ENCODE data around the gene SORL1.
A peak's percentile ranks its signal among the peaks of the same experiment; 100 is the strongest.

DNA sequence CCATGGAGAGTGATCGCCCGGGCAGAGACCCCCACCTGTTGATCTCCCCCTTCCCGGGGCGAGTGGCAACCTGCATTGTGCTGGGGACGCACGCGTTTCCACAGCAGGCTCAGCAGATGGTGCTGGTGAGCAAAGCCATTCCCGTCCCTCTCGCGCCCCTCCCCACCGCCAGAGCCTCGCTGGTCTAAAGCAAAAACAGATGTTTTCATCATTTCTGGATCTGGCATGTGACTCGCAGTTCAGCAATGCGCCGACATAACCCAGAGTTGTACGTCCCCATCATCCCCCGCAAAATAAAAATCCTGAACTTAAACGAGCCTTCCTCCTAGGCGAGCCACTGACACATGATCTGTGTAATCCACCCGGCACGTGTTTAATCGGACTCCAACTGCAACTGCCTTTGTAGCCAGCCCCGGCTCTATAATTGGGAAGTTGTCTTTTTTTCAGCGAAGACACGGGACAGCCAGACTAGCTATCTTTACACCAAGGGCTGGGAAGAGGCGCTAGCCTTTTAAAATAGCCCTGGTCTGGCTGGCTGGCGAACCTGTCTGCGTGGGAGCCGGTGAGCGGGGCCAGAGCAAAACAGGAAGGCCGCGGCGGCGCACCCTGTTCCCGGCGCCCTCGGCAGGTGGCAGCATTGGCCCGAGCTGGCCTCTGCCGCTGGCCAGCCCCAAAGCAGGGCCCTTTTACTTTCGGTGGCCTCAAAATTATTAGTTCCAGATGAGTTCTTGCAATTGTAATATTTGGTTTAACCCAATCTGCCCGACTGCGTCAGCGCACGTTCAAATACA, 203.6 kb downstream of the SORL1 start:
- TF ChIP-seq, protein P1, sequence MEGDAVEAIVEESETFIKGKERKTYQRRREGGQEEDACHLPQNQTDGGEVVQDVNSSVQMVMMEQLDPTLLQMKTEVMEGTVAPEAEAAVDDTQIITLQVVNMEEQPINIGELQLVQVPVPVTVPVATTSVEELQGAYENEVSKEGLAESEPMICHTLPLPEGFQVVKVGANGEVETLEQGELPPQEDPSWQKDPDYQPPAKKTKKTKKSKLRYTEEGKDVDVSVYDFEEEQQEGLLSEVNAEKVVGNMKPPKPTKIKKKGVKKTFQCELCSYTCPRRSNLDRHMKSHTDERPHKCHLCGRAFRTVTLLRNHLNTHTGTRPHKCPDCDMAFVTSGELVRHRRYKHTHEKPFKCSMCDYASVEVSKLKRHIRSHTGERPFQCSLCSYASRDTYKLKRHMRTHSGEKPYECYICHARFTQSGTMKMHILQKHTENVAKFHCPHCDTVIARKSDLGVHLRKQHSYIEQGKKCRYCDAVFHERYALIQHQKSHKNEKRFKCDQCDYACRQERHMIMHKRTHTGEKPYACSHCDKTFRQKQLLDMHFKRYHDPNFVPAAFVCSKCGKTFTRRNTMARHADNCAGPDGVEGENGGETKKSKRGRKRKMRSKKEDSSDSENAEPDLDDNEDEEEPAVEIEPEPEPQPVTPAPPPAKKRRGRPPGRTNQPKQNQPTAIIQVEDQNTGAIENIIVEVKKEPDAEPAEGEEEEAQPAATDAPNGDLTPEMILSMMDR (IDR thresholded peaks at IDR 0.05) = peak; percentile 89 to 96 (median 92)
- TF ChIP-seq EP300 (IDR thresholded peaks at IDR 0.05) (peak; percentile 70 to 87), POLR2A (IDR thresholded peaks at IDR 0.05) (peak in 1 of 2 donors; percentile 31)
